ENCODE measurements around the gene PRSS8.

DNA sequence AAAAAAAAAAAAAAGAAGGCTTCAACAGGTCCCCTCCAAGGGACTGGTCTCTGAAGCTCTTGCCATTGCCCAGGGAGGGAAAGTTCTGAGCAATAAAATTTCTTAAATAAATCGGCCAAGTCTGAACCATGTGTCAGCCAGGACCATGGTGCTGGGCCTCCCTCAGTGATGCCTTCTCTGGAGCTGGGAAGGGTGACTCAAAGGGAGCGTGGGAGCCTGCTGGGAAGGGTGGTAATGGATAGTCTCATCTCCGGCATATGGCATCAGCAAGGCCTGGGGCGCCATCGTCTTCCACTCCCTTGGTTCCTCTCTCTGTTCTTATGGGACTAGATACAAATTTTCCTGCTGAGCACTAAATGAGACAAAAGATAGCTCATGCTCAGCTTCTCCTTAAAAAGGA, 43.2 kb downstream of the PRSS8 start:
- TF ChIP-seq POLR2A (IDR thresholded peaks at IDR 0.05; ENCODE audit: low read depth, low read length): no peak
- TF ChIP-seq TAF1 (IDR thresholded peaks at IDR 0.05; ENCODE audit: borderline replicate concordance, low read depth, low read length): no peak
- no peak for TF ChIP-seq POLR2AphosphoS5 (IDR thresholded peaks at IDR 0.05; ENCODE audit: low read depth, low read length)
